NCI-H526 (cell line): ENCODE data around the gene TGFB2.

ENCODE experiments used
- DNase-seq, 2 experiments: peaks; one replicate each; lab custom pipeline; 2025; lab: John Stamatoyannopoulos, UW

The TGFB2 gene

GRCh38 chr1:218336328-218336727 is 8.8 kb upstream of the TGFB2 start:
- peak in 1 of 2 experiments; percentile 26 for DNase-seq

- peak in 1 of 2 experiments; percentile 20 for DNase-seq
These were observed 5.8 kb upstream of the TGFB2 start for GRCh38 chr1:218339267-218339831.

- DNase-seq, result no peak
These were observed 3.8 kb upstream of the TGFB2 start for GRCh38 chr1:218341325-218341724.

GRCh38 chr1:218342091-218342490 is 3.0 kb upstream of the TGFB2 start:
- DNase-seq, result no peak

GRCh38 chr1:218345673-218346390 is 696 bp downstream of the TGFB2 start:
- peak; percentile 25 to 80 for DNase-seq

- DNase-seq, result no peak
These were observed 1.5 kb downstream of the TGFB2 start for GRCh38 chr1:218346391-218347204.

GRCh38 chr1:218347336-218347722 is 2.2 kb downstream of the TGFB2 start:
- no peak for DNase-seq

GRCh38 chr1:218347723-218348627 is 2.8 kb downstream of the TGFB2 start:
- no peak for DNase-seq

GRCh38 chr1:218348628-218349071 is 3.5 kb downstream of the TGFB2 start:
- DNase-seq, result no peak

- DNase-seq, result no peak
These were observed 4.4 kb downstream of the TGFB2 start for GRCh38 chr1:218349348-218350034.

- DNase-seq, result no peak
These were observed 4.9 kb downstream of the TGFB2 start for GRCh38 chr1:218350035-218350525.

- no peak for DNase-seq
These were observed 5.7 kb downstream of the TGFB2 start for GRCh38 chr1:218350801-218351266.

GRCh38 chr1:218351391-218352074 is 6.4 kb downstream of the TGFB2 start:
- DNase-seq, result no peak

- DNase-seq, result no peak
These were observed 6.9 kb downstream of the TGFB2 start for GRCh38 chr1:218352075-218352438.

GRCh38 chr1:218353656-218354055 is 8.5 kb downstream of the TGFB2 start:
- no peak for DNase-seq

- no peak for DNase-seq
These were observed 10.1 kb downstream of the TGFB2 start for GRCh38 chr1:218355278-218355677.

GRCh38 chr1:218357211-218357892 is 12.2 kb downstream of the TGFB2 start:
- no peak for DNase-seq

GRCh38 chr1:218357893-218358232 is 12.7 kb downstream of the TGFB2 start:
- no peak for DNase-seq

GRCh38 chr1:218361298-218362065 is 16.3 kb downstream of the TGFB2 start:
- DNase-seq, result peak in 1 of 2 experiments; percentile 35
